ENCODE measurements around the gene CASP10. TPM values are rescaled to one million over a fixed set of nuclear protein-coding genes. Genes with fewer than 3 reads are reported as not detected.

The CASP10 gene
- total and polyA plus RNA-seq, 2 of the 8 experiments (the other 6 are each of a cell fraction or from before 2014, with no cell fraction given): 2.3 to 4.0 TPM

- FAIRE-seq: no peak
- POLR2A ChIA-PET (ENCODE audit: partially characterized antibody): no interaction called here
Measured at GRCh38 chr2:201135386-201135785, 47.6 kb upstream of the CASP10 start.

More at GRCh38 chr2:201135386-201135785, 47.6 kb upstream of the CASP10 start:
- H3K79me2 ChIP-seq (ENCODE audit: control insufficient read depth in 1 of 2, insufficient read depth in 2 of 2, low read length in 2 of 2): no peaks in the 10 kb centered on the region
- no peak overlapping the region for H2BK12ac ChIP-seq (ENCODE audit: low read depth, low read length)
- no peak overlapping the region for H2BK15ac ChIP-seq (ENCODE audit: low read length)
- H3K9ac ChIP-seq (replicated peaks in 1 of 4; ENCODE audit: extremely low read depth in 1 of 4, low read depth in 3 of 4, low read length in 3 of 4): no peak overlapping the region
- H4K8ac ChIP-seq (ENCODE audit: extremely low read depth, insufficient read depth, low read length): no peak overlapping the region
- DNase-seq (ENCODE audit: low read depth in 1 of 2, low spot score in 2 of 2): no peak
- no peak overlapping the region for H3K18ac ChIP-seq (ENCODE audit: extremely low read depth, low read length)
- H3K4me1 ChIP-seq (replicated peaks in 1 of 4; ENCODE audit: control insufficient read depth in 3 of 4, insufficient read depth in 4 of 4, low read length in 3 of 4): peaks cover 0 to 3% (median 2%) of the 10 kb centered on the region in 4 experiments; a peak in 5 of 7 replicates
- no peak overlapping the region for H2BK20ac ChIP-seq (ENCODE audit: low read length)
- no peak for TF ChIP-seq CEBPB (IDR thresholded peaks at IDR 0.05; ENCODE audit: low read depth, low read length)
- TF ChIP-seq ZNF274 (IDR thresholded peaks at IDR 0.05; ENCODE audit: borderline replicate concordance, extremely low read depth, low read length): no peak
- TF ChIP-seq SP2 (IDR thresholded peaks at IDR 0.05; ENCODE audit: low read length): no peak
- no peak for TF ChIP-seq RFX5 (IDR thresholded peaks at IDR 0.05; ENCODE audit: borderline replicate concordance, low read depth, low read length)
- TF ChIP-seq SP1 (IDR thresholded peaks at IDR 0.05; ENCODE audit: low read depth, low read length): no peak
- TF ChIP-seq HDAC2 (IDR thresholded peaks at IDR 0.05; ENCODE audit: borderline replicate concordance in 1 of 2, low read depth in 2 of 2, low read length in 2 of 2): no peak
- no peak for TF ChIP-seq RAD21 (IDR thresholded peaks at IDR 0.05 in 1 of 2, conservative IDR thresholded peaks at IDR 0.05 in 1 of 2; ENCODE audit: low read depth in 2 of 2, low read length in 2 of 2)
- no peak for TF ChIP-seq ASH2L (IDR thresholded peaks at IDR 0.05; ENCODE audit: low read length)
- TF ChIP-seq JUN (IDR thresholded peaks at IDR 0.05; ENCODE audit: low read depth, low read length): no peak
- TF ChIP-seq SRF (IDR thresholded peaks at IDR 0.05; ENCODE audit: low read depth, low read length): no peak
- TF ChIP-seq POU5F1 (IDR thresholded peaks at IDR 0.05; ENCODE audit: low read depth, low read length): no peak
- no peaks in the 10 kb centered on the region; a peak in 1 of 4 replicates for H3K9me3 ChIP-seq (ENCODE audit: insufficient read depth in 2 of 2, low read depth in 1 of 2, low read length in 1 of 2)
- H4K5ac ChIP-seq (ENCODE audit: insufficient read length, low read depth, low read length): no peak overlapping the region
- H3K23ac ChIP-seq (ENCODE audit: insufficient read length): no peak overlapping the region
- H3K36me3 ChIP-seq (ENCODE audit: control insufficient read depth in 2 of 4, insufficient read depth in 4 of 4, low read length in 3 of 4): peaks cover 0 to 2% (median under 1%) of the 10 kb centered on the region in 4 experiments; a peak in 2 of 8 replicates
- no peak overlapping the region for H3K4ac ChIP-seq (replicated peaks; ENCODE audit: insufficient read length, low read depth, low read length)
- H2BK5ac ChIP-seq (ENCODE audit: low read depth, low read length): no peak overlapping the region
- no peaks in the 10 kb centered on the region for H3K23me2 ChIP-seq (ENCODE audit: low read depth, low read length)
- H4K91ac ChIP-seq (replicated peaks; ENCODE audit: insufficient read length, low read length): no peak overlapping the region
- no peak overlapping the region for H3K27ac ChIP-seq (ENCODE audit: low read depth, low read length)
- no peak overlapping the region for H3K14ac ChIP-seq (ENCODE audit: insufficient read length)
- no peak overlapping the region for H3K4me3 ChIP-seq (ENCODE audit: extremely low read depth in 1 of 4, insufficient read depth in 2 of 4, low read depth in 3 of 4, low read length in 4 of 4)
- no peak overlapping the region for H3K4me2 ChIP-seq (ENCODE audit: insufficient read depth in 1 of 2, low read depth in 2 of 2, low read length in 2 of 2)
- no peak overlapping the region for H3K56ac ChIP-seq (replicated peaks; ENCODE audit: insufficient read length, low read depth, low read length)
- H3K27me3 ChIP-seq (replicated peaks in 1 of 4; ENCODE audit: control insufficient read depth in 3 of 4, extremely low read depth in 1 of 4, insufficient read depth in 3 of 4, low read length in 3 of 4): no peaks in the 10 kb centered on the region
- CTCF ChIA-PET (ENCODE audit: partially characterized antibody): interaction anchor here (0.6 to 1.3 kb wide), 4 partner anchors 19 to 159 kb away, joined by 3 to 4 read pairs (median 3); no protein-coding TSS in a partner anchor
- H2AFZ ChIP-seq (ENCODE audit: low read length): no peak overlapping the region
- no peak overlapping the region for H2BK120ac ChIP-seq (replicated peaks; ENCODE audit: low read depth, low read length)
- no peak overlapping the region for H2AK5ac ChIP-seq (ENCODE audit: low read depth, low read length)
- 95% methylated on average over 4 of the region's 4 CpGs; no CpG with 5 or more reads in 1 of the 2 experiments for WGBS, 2 experiments (ENCODE audit: extremely low coverage in 1 of 2, insufficient coverage in 1 of 2, insufficient read length in 1 of 2, insufficient replicate concordance in 2 of 2, low coverage in 1 of 2, low lambda C conversion rate in 2 of 2, missing lambda C conversion rate in 1 of 2)
- no peaks in the 10 kb centered on the region for H4K20me1 ChIP-seq (replicated peaks in 1 of 2; ENCODE audit: control insufficient read depth in 1 of 2, insufficient read depth in 2 of 2, low read length in 2 of 2)
- no peaks in the 10 kb centered on the region for H3K79me1 ChIP-seq (ENCODE audit: low read depth, low read length)

Data from H1 (cell line).